Adrenal gland (tissue), 5 donors: Measurements from ENCODE around the gene FARS2.

Experiments used
- CTCF ChIP-seq, 6 experiments: fragments of 450-650 bp in 4 of 6; fragments of 200-600 bp in 2 of 6; sonication (generic) in 1 of 6; IDR thresholded peaks; 1 replicate in 5 of 6; 2 replicates in 1 of 6; pipeline versions ENCODE4 v1.5.1 to v1.8.0; 2016 to 2021; ENCODE audit warnings: antibody characterized with exemption in 6 of 6, mild to moderate bottlenecking in 2 of 6, moderate library complexity in 1 of 6
- POLR2A ChIP-seq, 2 donors: fragments of 450-650 bp; IDR thresholded peaks; one replicate each; pipeline ENCODE4 v1.6.1; 2017; ENCODE audit warnings: antibody characterized with exemption in 2 of 2, mild to moderate bottlenecking in 2 of 2, moderate library complexity in 1 of 2
- donor health status: DM: no; HTN: no; CAD: no.

- TF ChIP-seq CTCF (IDR thresholded peaks at IDR 0.05) (peak; percentile 25 to 58 (median 46)), POLR2A (IDR thresholded peaks at IDR 0.05) (no peak)
Measured at GRCh38 chr6:5422321-5422915, 161.1 kb downstream of the FARS2 start.
